Endothelial cell of umbilical vein (primary cell): ENCODE results near the gene ENG. TPM values are rescaled to one million over a fixed set of nuclear protein-coding genes. Genes with fewer than 3 reads are reported as not detected.
A peak's percentile ranks its signal among the peaks of the same experiment; 100 is the strongest.

Experiments
- BruUV-seq: library from RNA; stranded (reverse); fragments of 400-500 nt; replicated peaks from 2 replicates; lab custom pipeline; 2021; lab: Mats Ljungman, UMichigan
- CTCF ChIA-PET: fragments of 300-600, 350-600 bp; sonication (Branson Sonifier 250); formaldehyde crosslinking; loops from one replicate; lab custom pipeline; 2021; ENCODE audit warnings: antibody characterized with exemption, inconsistent platforms; lab: Charles Lee
- POLR2A ChIA-PET: fragments of 300-600, 350-600 bp; sonication (Branson Sonifier 250); formaldehyde crosslinking; loops from one replicate; lab custom pipeline; 2021; ENCODE audit warnings: antibody characterized with exemption, inconsistent platforms; lab: Charles Lee
- DNase-seq: peaks from one replicate; pipeline ENCODE4 v3.0.0-alpha.2; 2011; ENCODE audit warnings: low read depth, low spot score
- FAIRE-seq: peaks from 2 replicates; lab custom pipeline; 2011; peaks lifted over from hg19 to GRCh38; lab: Jason Lieb, UNC
- H2AFZ ChIP-seq: 2 replicates; pipeline ENCODE4 v1.6.0; 2012; ENCODE audit warnings: low read depth, low read length, control low read depth, inconsistent platforms
- H3K27ac ChIP-seq: 2 replicates; pipeline ENCODE4 v1.5.1; 2011; ENCODE audit warnings: low read depth, mild to moderate bottlenecking, control low read depth, low read length, moderate library complexity; ENCODE audit not compliant: insufficient read depth
- H3K27me3 ChIP-seq, 2 experiments: 2 replicates each; pipeline versions ENCODE4 v1.6.0 to v1.6.1; 2011; ENCODE audit warnings: low read length in 2 of 2, mixed read lengths in 1 of 2; ENCODE audit not compliant: control insufficient read depth in 2 of 2, insufficient read depth in 2 of 2
- H3K36me3 ChIP-seq, 2 experiments: 2 replicates in 1 of 2; 3 replicates in 1 of 2; pipeline ENCODE4 v1.5.1; 2011; ENCODE audit warnings: low read length in 2 of 2, mild to moderate bottlenecking in 1 of 2, moderate library complexity in 1 of 2; ENCODE audit not compliant: control insufficient read depth in 2 of 2, insufficient read depth in 2 of 2; ENCODE audit errors: extremely low read depth in 1 of 2
- H3K4me1 ChIP-seq: 3 replicates; pipeline ENCODE4 v1.5.1; 2011; ENCODE audit warnings: mild to moderate bottlenecking, low read length; ENCODE audit not compliant: control insufficient read depth, insufficient read depth; ENCODE audit errors: extremely low read depth
- H3K4me2 ChIP-seq: 2 replicates; pipeline ENCODE4 v1.6.1; 2011; ENCODE audit warnings: low read length, control low read depth, mixed read lengths; ENCODE audit not compliant: insufficient read depth
- H3K4me3 ChIP-seq, 3 experiments: fragments of 200-600 bp in 1 of 3; sonication (generic), shearing (Covaris generic) in 1 of 3; replicated peaks in 1 of 3; 2 replicates each; pipeline ENCODE4 v1.5.1; 2011 to 2016; ENCODE audit warnings: control low read depth in 3 of 3, low read length in 3 of 3, mild to moderate bottlenecking in 2 of 3, inconsistent platforms in 1 of 3, low read depth in 1 of 3, moderate library complexity in 1 of 3; ENCODE audit not compliant: insufficient read depth in 1 of 3
- H3K79me2 ChIP-seq: 2 replicates; pipeline ENCODE4 v1.6.0; 2012; ENCODE audit warnings: low read length, inconsistent platforms; ENCODE audit not compliant: control insufficient read depth, insufficient read depth
- H3K9ac ChIP-seq: replicated peaks from 2 replicates; pipeline ENCODE3; 2011; ENCODE audit warnings: low read length, control low read depth; ENCODE audit not compliant: insufficient read depth; ENCODE audit errors: extremely low read depth
- H3K9me1 ChIP-seq: replicated peaks from 3 replicates; pipeline ENCODE4 v1.6.0; 2011; ENCODE audit warnings: mild to moderate bottlenecking, low read length; ENCODE audit not compliant: control insufficient read depth, insufficient read depth; ENCODE audit errors: extremely low read depth
- H3K9me3 ChIP-seq: replicated peaks from 2 replicates; pipeline ENCODE4 v1.5.1; 2012; ENCODE audit warnings: low read length, inconsistent platforms; ENCODE audit not compliant: control insufficient read depth, insufficient read depth
- H4K20me1 ChIP-seq: replicated peaks from 2 replicates; pipeline ENCODE3; 2011; ENCODE audit warnings: mild to moderate bottlenecking, low read length; ENCODE audit not compliant: control insufficient read depth, insufficient read depth; ENCODE audit errors: extremely low read depth
- CTCF ChIP-seq, 2 donors: IDR thresholded peaks; 1 replicate in 1 of 2; 2 replicates in 1 of 2; pipeline ENCODE4 v1.5.1; 2011; ENCODE audit warnings: low read length in 2 of 2, mild to moderate bottlenecking in 2 of 2, moderate library complexity in 2 of 2, control low read depth in 1 of 2, inconsistent platforms in 1 of 2, low read depth in 1 of 2; ENCODE audit not compliant: insufficient read depth in 1 of 2; ENCODE audit errors: extremely low read depth in 1 of 2
- EZH2 ChIP-seq: IDR thresholded peaks from 2 replicates; pipeline ENCODE4 v1.6.1; 2012; ENCODE audit warnings: borderline replicate concordance, low read depth, mild to moderate bottlenecking, moderate library complexity, low read length, inconsistent platforms; ENCODE audit not compliant: severe bottlenecking
- FOS ChIP-seq: IDR thresholded peaks from 2 replicates; pipeline ENCODE4 v1.6.1; 2011; ENCODE audit warnings: mild to moderate bottlenecking, low read length, moderate library complexity, borderline replicate concordance; ENCODE audit not compliant: insufficient read depth
- JUN ChIP-seq: IDR thresholded peaks from 2 replicates; pipeline ENCODE4 v1.6.1; 2011; ENCODE audit warnings: borderline replicate concordance, low read depth; ENCODE audit not compliant: insufficient read length, insufficient read depth
- MAX ChIP-seq: IDR thresholded peaks from 2 replicates; pipeline ENCODE4 v1.6.1; 2011; ENCODE audit not compliant: insufficient read depth, insufficient read length
- MYC ChIP-seq: IDR thresholded peaks from one replicate; pipeline ENCODE4 v1.6.1; 2011; ENCODE audit warnings: mild to moderate bottlenecking, low read depth, low read length
- POLR2AphosphoS5 ChIP-seq: IDR thresholded peaks from 2 replicates; pipeline ENCODE4 v1.6.1; 2012; ENCODE audit warnings: low read depth, mild to moderate bottlenecking, control low read depth, low read length, moderate library complexity; ENCODE audit not compliant: insufficient read depth
- dilution Hi-C: fragments of 300-500 bp; cut with MboI; formaldehyde crosslinking; loops from one replicate; pipeline ENCODE4 v1.15.0; 2019; ENCODE audit warnings: low sequenced_read_pairs; ENCODE audit not compliant: extremely low pct_ligation_motif_present
- intact Hi-C: fragments of 100-400 bp; cut with micrococcal nuclease; formaldehyde crosslinking; loops from one replicate; pipeline ENCODE4 v1.10.0; 2022
- polyA plus RNA-seq, 4 experiments: library from polyadenylated mRNA; depleted of rRNA in 3 of 4; stranded (reverse) in 3 of 4; unstranded in 1 of 4; fragments of >200 nt; gene quantifications; 2 replicates each; pipeline versions ENCODE4 v1.2.1 to v1.2.3, GENCODE V29; 2011 to 2012; ENCODE audit warnings: missing spikeins in 1 of 4
- total RNA-seq: library from RNA; stranded (reverse); gene quantifications from 2 replicates; pipeline ENCODE4 v1.2.3, GENCODE V29; 2021

The ENG gene
- total and polyA plus RNA-seq, 2 donors (not counting 3 experiments of a cell fraction or from before 2014, with no cell fraction given) = 338 to 728 TPM

- intact Hi-C loops (loop anchor here (1.0 to 5.0 kb wide), 8 partner anchors 17 to 269 kb away; partner anchors contain the start of genes STXBP1 and TOR2A), dilution Hi-C loops (no loop called here)
- Histone ChIP-seq H3K4me1 (peaks cover 44% of the 10 kb centered on the region), H4K20me1 (no peaks in the 10 kb centered on the region), H3K9me1 (no peaks in the 10 kb centered on the region), H2AFZ (peak within 1 kb of the TSS; percentile 76), H3K27ac (peak within 1 kb of the TSS; percentile 69), H3K9ac (peak within 1 kb of the TSS; percentile 59), H3K9me3 (no peaks in the 10 kb centered on the region), H3K79me2 (peaks cover 49% of the 10 kb centered on the region), H3K27me3 (no peaks in the 10 kb centered on the region), H3K4me2 (peak within 1 kb of the TSS; percentile 71), H3K4me3 (peak within 1 kb of the TSS; percentile 42 to 89 (median 79)), H3K36me3 (peaks cover 34 to 35% of the 10 kb centered on the region in 2 experiments)
- TF ChIP-seq POLR2AphosphoS5 (peak; percentile 63), CTCF (IDR thresholded peaks at IDR 0.05; ENCODE audit: extremely low read depth in 1 of 2, insufficient read depth in 1 of 2, low read depth in 1 of 2, low read length in 2 of 2) (peak in 1 of 2 donors; percentile 26), MAX (no peak), JUN (no peak), EZH2 (no peak), FOS (peak; percentile 29), MYC (no peak)
- FAIRE-seq (peak; percentile 85), DNase-seq (peak; percentile 83)
- POLR2A ChIA-PET = interaction anchor here (1.1 to 2.2 kb wide), 3 partner anchors 15 to 51 kb away, joined by 4 to 13 read pairs (median 8); partner anchors contain the start of gene TOR2A
- CTCF ChIA-PET = interaction anchor here (0.6 to 8.8 kb wide), 13 partner anchors 17 to 178 kb away, joined by 3 to 167 read pairs (median 5); partner anchors contain the start of genes ENG, FPGS and TOR2A
- no TSS peak for BruUV-seq
Observed at GRCh38 chr9:127785933-127786772, 68.3 kb downstream of the ENG start, which contains the start of gene CDK9. Gene CDK9, plus strand, starts transcription at chr9:127786034. Its CDS starts 115 bp downstream, at chr9:127786149.
